IPS-15b (cell line): ENCODE data around the gene DSC2.

Experiments used
- H3K27me3 ChIP-seq: one replicate; pipeline ENCODE4 v1.6.1; 2013; ENCODE audit warnings: low read length; ENCODE audit not compliant: control insufficient read depth, insufficient read depth
- H3K36me3 ChIP-seq: one replicate; pipeline ENCODE4 v1.6.1; 2013; ENCODE audit warnings: low read length; ENCODE audit not compliant: control insufficient read depth, insufficient read depth
- H3K4me1 ChIP-seq: one replicate; pipeline ENCODE4 v1.6.1; 2013; ENCODE audit warnings: mild to moderate bottlenecking, low read length; ENCODE audit not compliant: control insufficient read depth, insufficient read depth
- H3K4me3 ChIP-seq: one replicate; pipeline ENCODE4 v1.5.1; 2013; ENCODE audit warnings: low read depth, low read length
- H3K9ac ChIP-seq: one replicate; pipeline ENCODE4 v1.6.1; 2013; ENCODE audit warnings: low read depth, mild to moderate bottlenecking, low read length
- H3K9me3 ChIP-seq: one replicate; pipeline ENCODE4 v1.6.1; 2013; ENCODE audit warnings: mild to moderate bottlenecking, low read length; ENCODE audit not compliant: control insufficient read depth, insufficient read depth

DSC2 gene

DNA sequence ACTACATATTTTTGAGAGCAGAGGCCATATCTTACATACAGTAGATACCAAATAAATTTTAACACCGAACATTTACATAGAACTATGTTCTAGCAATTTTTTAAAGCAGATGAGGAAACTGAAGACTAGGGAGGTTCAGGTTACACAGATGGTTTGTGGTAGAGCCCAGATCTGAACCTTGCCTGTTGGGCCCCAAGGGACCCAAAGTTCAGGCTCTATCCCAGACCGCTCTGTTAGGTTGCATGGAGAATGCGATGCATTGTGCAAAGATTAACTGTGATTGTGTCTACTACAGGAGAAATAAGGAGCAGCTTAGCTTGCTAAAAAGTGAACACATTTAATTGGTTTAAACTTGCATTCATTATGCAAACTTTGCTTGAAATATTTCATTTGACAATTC, 43.3 kb downstream of the DSC2 start:
- H3K9me3 ChIP-seq = no peaks in the 10 kb centered on the region
- peaks cover 6% of the 10 kb centered on the region for H3K4me1 ChIP-seq
- H3K4me3 ChIP-seq = no peak overlapping the region
- no peak overlapping the region for H3K9ac ChIP-seq
- H3K36me3 ChIP-seq = no peaks in the 10 kb centered on the region
- no peaks in the 10 kb centered on the region for H3K27me3 ChIP-seq

DNA sequence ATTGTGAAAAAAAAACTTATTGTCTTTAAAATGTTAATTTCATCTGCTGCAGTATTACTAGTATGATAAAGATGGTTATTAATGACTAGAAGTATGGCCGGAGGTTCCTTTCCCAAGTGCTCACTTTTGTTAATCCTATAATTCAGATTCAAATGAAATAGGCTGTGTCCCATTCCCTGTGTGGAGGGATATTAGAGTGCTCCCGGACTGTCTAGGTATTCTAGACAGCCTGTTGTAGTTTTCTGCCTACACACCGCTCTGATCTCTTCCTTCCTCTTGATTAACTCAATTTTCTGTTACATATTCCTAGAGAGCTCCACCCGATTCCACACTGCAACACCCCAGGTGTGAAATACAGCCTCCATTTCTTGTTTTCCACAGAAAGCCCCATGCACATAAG, 44.3 kb downstream of the DSC2 start:
- H3K36me3 ChIP-seq = no peaks in the 10 kb centered on the region
- no peaks in the 10 kb centered on the region for H3K27me3 ChIP-seq
- H3K4me1 ChIP-seq = peaks cover 6% of the 10 kb centered on the region
- H3K9me3 ChIP-seq = no peaks in the 10 kb centered on the region
- H3K9ac ChIP-seq = no peak overlapping the region
- H3K4me3 ChIP-seq = no peak overlapping the region

DNA sequence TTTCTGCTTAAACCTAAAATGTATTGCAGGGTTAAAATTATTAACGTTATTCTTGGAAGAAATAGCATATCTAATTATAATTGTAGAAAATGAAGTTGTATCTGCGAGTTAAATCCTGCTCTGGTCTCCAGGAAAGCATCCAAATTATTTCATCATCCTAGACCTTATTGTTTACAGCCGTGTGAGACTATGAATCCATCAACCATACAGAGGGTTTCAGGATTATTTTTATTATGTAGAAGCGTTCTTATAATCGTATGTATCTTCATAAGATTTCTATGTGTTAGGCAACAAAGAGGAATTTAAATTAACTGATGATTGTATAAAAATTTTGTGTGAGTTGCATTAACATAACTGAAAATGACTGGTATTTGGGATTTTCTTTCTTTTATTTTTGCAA, 45.2 kb downstream of the DSC2 start:
- Histone ChIP-seq H3K9me3 (no peaks in the 10 kb centered on the region), H3K4me3 (no peak overlapping the region), H3K9ac (no peak overlapping the region), H3K4me1 (peaks cover 6% of the 10 kb centered on the region), H3K27me3 (no peaks in the 10 kb centered on the region), H3K36me3 (no peaks in the 10 kb centered on the region)

DNA sequence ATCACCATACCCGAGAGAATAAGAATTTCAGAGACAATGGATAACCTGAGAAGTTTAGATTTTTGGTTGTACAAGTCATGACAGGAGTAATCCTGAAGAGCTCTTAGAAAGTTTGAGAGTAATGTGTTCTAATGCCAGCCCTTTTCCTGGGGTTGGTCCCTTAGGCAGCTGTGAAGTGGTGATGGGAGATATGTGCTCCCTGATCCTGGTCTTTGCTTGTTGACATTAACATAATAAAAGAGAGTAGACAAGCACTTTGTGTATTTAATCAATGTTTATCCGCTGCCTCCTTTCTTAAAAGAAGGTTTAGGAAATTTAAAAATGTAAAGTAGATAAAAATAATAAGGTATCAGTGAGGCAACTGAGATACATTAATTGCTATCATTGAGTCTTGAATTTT, 45.9 kb downstream of the DSC2 start:
- Histone ChIP-seq H3K27me3 (no peaks in the 10 kb centered on the region), H3K9me3 (no peaks in the 10 kb centered on the region)

DNA sequence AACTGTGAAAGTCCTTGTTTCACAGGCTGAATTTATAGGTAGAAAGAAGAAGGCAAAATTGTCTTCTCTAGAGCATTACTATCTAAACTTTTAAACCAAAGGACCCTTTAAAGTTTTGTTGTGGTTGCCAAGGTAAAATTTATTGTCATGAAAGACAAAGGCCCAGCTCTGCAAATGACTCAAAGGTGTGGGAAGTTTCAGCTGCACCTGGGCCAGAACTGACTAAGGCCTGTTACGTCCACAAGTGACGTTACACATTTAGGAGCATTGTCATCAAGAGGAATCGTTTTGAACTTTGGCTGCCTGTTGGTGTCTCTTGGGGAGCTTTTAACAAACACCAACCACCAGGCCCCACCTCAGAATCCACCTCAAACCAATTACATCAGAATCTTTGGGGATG, 51.6 kb downstream of the DSC2 start:
- Histone ChIP-seq H3K4me1 (no peaks in the 10 kb centered on the region), H3K9ac (no peak overlapping the region), H3K4me3 (no peak overlapping the region), H3K27me3 (peaks cover 5% of the 10 kb centered on the region), H3K9me3 (no peaks in the 10 kb centered on the region), H3K36me3 (no peaks in the 10 kb centered on the region)

More for the DNA sequence above, 45.9 kb downstream of the DSC2 start:
- no peak overlapping the region for H3K4me3 ChIP-seq
- H3K36me3 ChIP-seq = no peaks in the 10 kb centered on the region
- peaks cover 6% of the 10 kb centered on the region for H3K4me1 ChIP-seq
- no peak overlapping the region for H3K9ac ChIP-seq

DNA sequence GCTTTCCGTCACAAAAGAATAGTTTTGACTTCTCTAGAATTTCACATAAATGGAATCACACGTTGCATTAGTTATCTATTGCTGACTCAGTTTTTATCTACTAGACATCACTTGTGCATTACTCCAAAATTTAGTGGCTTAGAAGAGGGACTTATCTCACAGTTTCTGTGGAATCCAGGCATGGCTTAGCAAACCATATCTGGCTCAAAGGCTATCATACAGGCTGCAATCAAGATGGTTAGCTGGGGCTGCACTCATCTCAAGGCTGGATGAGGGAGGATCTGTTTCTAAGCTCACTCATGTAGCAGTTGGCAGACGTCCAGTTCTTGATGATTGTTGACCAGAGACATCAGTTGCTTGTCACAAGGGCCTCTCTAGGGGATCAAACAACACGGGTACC, 53.0 kb downstream of the DSC2 start:
- Histone ChIP-seq H3K9ac (no peak overlapping the region), H3K4me1 (no peaks in the 10 kb centered on the region), H3K9me3 (no peaks in the 10 kb centered on the region), H3K27me3 (peaks cover 13% of the 10 kb centered on the region), H3K36me3 (no peaks in the 10 kb centered on the region), H3K4me3 (no peak overlapping the region)

DNA sequence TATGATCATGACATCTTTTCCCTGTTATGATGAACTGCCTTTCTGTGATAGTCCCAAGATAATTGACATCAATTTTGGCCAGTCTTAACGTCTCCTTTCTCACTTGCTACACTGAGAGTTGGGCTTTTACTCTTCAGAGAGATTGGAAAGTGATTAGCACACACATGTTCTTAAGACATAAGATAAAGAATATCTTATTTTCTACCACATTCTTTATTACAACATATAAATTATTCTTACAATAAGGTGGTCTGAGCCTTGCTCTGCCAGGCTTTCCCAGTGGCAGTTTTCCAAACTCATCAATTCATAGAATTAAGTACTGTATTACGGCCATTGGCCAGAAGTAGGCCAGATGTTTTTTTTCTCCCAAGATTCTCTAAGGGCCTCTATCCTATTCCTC, 54.0 kb downstream of the DSC2 start:
- H3K9ac ChIP-seq = no peak overlapping the region

DNA sequence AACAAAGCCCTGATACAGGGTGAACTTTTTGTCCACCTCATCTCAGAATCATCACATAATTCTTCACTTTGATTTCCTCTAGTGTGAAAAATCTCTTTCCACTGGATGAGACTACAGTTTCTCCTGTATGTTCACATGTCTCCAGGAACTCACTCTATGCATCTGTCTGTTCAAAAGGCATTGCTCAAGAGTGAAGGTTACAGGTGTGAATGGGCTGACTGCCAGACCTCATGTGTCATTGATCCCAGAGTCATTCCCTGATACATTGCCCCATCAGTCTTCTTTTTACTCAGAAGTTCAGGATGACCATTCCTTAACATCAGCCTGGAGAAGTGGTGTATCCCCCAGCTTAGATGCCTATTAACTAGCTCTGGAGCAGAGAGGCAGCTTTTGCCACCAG, 55.3 kb downstream of the DSC2 start:
- Histone ChIP-seq H3K4me1 (peaks cover 7% of the 10 kb centered on the region), H3K9ac (no peak overlapping the region), H3K9me3 (no peaks in the 10 kb centered on the region), H3K36me3 (no peaks in the 10 kb centered on the region), H3K27me3 (peaks cover 35% of the 10 kb centered on the region), H3K4me3 (no peak overlapping the region)

More for the DNA sequence above, 54.0 kb downstream of the DSC2 start:
- Histone ChIP-seq H3K27me3 (peaks cover 23% of the 10 kb centered on the region), H3K4me1 (peaks cover 4% of the 10 kb centered on the region), H3K9me3 (no peaks in the 10 kb centered on the region), H3K4me3 (no peak overlapping the region), H3K36me3 (no peaks in the 10 kb centered on the region)

DNA sequence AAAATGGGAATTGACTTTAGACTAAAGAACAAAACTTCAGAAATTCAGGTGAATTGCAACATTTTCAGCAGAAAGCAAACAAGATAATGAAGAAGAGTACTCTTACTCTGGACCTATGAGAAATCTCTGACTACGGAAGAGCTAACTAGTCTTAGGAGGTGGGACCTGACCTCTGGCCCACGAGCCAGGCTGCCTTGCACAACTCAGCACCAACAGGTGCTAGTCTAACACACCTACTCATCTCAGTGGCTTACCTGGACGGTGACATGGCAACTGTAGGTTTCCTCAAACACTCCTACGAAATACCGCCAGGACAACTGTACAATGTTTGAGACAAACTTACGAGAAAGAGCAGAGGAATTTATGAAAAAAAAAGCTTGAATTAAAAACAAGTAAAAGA, 56.6 kb downstream of the DSC2 start:
- H3K36me3 ChIP-seq = no peaks in the 10 kb centered on the region
- H3K9me3 ChIP-seq = no peaks in the 10 kb centered on the region
- no peak overlapping the region for H3K9ac ChIP-seq
- peaks cover 9% of the 10 kb centered on the region for H3K4me1 ChIP-seq
- peaks cover 48% of the 10 kb centered on the region for H3K27me3 ChIP-seq
- no peak overlapping the region for H3K4me3 ChIP-seq

DNA sequence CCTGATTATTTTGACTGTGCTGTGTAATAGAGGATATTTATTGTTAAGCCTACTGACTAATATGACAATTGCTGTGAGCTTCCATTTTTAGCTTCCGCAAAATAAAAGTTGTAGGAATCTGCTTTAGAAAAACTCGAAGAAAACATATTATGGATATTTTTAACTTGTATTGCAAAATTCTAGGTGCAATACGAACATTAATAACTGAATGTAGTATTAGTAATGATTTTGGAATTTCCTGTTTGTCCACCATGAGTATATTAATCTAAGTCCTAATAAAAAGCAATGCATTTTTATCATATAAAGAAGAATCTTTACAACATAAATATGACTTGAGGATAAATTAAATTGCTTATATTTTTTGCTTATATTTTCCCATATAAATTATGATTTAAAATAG, 57.3 kb downstream of the DSC2 start:
- H3K36me3 ChIP-seq = no peaks in the 10 kb centered on the region
- no peak overlapping the region for H3K4me3 ChIP-seq
- H3K9me3 ChIP-seq = no peaks in the 10 kb centered on the region
- H3K4me1 ChIP-seq = peaks cover 11% of the 10 kb centered on the region
- H3K9ac ChIP-seq = no peak overlapping the region
- peaks cover 55% of the 10 kb centered on the region for H3K27me3 ChIP-seq

DNA sequence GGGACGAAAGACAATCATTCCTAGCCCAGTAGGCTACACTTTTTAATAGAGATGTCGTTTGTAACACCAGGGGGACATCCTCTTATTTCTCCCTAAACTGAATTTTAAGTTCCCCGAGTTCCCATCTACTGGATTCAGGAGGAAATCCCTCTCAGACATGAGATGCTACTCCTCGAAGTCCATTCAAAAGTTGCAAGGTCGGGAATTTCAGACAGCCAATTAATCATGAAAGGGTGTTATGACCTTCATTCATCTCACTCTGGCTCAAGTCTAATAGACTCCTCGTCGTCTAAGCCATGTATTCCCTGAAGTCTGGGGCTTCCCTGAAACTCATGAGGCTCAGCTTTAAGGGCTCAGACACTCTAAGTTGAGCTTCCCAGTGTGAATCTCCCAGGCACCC, 58.5 kb downstream of the DSC2 start:
- H3K36me3 ChIP-seq = no peaks in the 10 kb centered on the region
- H3K4me3 ChIP-seq = peak overlapping the region; percentile 71
- H3K4me1 ChIP-seq = peaks cover 11% of the 10 kb centered on the region
- no peaks in the 10 kb centered on the region for H3K9me3 ChIP-seq
- H3K27me3 ChIP-seq = peaks cover 64% of the 10 kb centered on the region
- H3K9ac ChIP-seq = no peak overlapping the region

DNA sequence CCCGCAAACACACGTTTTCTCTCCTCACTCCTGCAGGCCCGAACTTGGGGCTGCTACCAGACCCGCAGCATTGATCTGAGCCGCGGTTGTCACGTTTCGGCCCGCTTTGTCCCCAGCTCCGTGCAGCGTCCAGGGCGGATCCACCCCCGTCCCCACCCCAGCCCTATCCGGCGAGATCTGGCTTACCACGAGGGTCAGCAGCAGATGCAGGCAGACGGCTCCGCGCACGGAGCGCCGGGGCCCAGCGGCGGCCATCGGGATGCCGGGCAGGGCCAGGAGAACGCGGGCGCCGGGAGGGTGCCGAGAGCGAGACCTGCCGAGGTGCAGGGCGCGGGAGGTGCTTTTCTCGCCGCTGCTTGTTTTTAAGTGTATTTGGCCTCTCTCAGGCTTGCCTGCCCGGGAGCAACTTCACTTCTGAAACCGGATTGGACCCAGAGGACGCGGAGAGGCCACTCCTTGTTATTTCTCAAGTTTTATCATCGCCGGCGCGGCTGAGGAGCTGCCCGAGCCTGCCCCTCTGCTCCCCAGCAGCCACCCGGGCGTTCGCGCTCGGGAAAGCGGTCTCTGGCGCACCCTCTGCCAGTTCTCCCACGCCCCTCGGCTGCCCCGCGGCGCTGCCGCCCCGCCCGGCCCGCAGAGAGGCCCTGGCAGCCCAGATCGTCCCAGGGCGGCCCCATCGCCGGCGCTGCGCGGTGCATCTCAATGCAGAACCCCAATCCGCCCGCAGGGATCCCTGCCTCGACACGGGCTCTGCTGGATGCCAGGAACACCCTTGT, 59.6 kb downstream of the DSC2 start, which contains the start of gene DSC3:
DSC3 (minus strand) TSS at position 337 of the 776 bp plus-strand sequence; CDS start at position 255, 82 bp downstream.
- H3K9me3 ChIP-seq = no peaks in the 10 kb centered on the region
- H3K4me1 ChIP-seq = peaks cover 11% of the 10 kb centered on the region
- H3K4me3 ChIP-seq = peak within 1 kb of the TSS; percentile 71
- no peaks in the 10 kb centered on the region for H3K36me3 ChIP-seq
- peaks cover 62% of the 10 kb centered on the region for H3K27me3 ChIP-seq
- H3K9ac ChIP-seq = peak within 1 kb of the TSS; percentile 70
